GM19240 (cell line): ENCODE measurements around the gene KDM4E.

Experiments used
- DNase-seq: peaks from one replicate; pipeline ENCODE4 v3.0.0; 2011; ENCODE audit warnings: low spot score; ENCODE audit not compliant: insufficient read length

Gene KDM4E

GRCh38 chr11:95050595-95051202, 25.6 kb downstream of the KDM4E start:
- DNase-seq, result no peak

GRCh38 chr11:95054356-95054755, 29.3 kb downstream of the KDM4E start:
- no peak for DNase-seq

GRCh38 chr11:95055283-95055897, 30.3 kb downstream of the KDM4E start:
- DNase-seq, result no peak

GRCh38 chr11:95057959-95058358, 32.9 kb downstream of the KDM4E start:
- no peak for DNase-seq

GRCh38 chr11:95058621-95059020, 33.6 kb downstream of the KDM4E start:
- no peak for DNase-seq

GRCh38 chr11:95059046-95059445, 34.0 kb downstream of the KDM4E start:
- no peak for DNase-seq

GRCh38 chr11:95065336-95065735, 40.3 kb downstream of the KDM4E start:
- DNase-seq, result no peak

- DNase-seq, result no peak
These were observed 41.6 kb downstream of the KDM4E start, which contains the start of gene SRSF8 for GRCh38 chr11:95066716-95067038. TSS of gene SRSF8 (plus strand) at chr11:95066919. CDS start at chr11:95067227, 308 bp downstream.

GRCh38 chr11:95067039-95067840, 42.2 kb downstream of the KDM4E start:
- DNase-seq, result peak; percentile 9

- DNase-seq, result no peak
These were observed 42.8 kb downstream of the KDM4E start for GRCh38 chr11:95067841-95068219.

GRCh38 chr11:95068549-95068948, 43.5 kb downstream of the KDM4E start:
- DNase-seq, result peak; percentile 26

- DNase-seq, result no peak
These were observed 45.4 kb downstream of the KDM4E start for GRCh38 chr11:95070471-95070870.

GRCh38 chr11:95072948-95073347, 47.9 kb downstream of the KDM4E start:
- DNase-seq, result no peak

- no peak for DNase-seq
These were observed 49.9 kb downstream of the KDM4E start for GRCh38 chr11:95074792-95075563.

GRCh38 chr11:95076416-95076815, 51.4 kb downstream of the KDM4E start:
- DNase-seq, result no peak

GRCh38 chr11:95076981-95077380, 51.9 kb downstream of the KDM4E start:
- no peak for DNase-seq
